Measurements from ENCODE around the gene TACC2.

The TACC2 gene

DNA sequence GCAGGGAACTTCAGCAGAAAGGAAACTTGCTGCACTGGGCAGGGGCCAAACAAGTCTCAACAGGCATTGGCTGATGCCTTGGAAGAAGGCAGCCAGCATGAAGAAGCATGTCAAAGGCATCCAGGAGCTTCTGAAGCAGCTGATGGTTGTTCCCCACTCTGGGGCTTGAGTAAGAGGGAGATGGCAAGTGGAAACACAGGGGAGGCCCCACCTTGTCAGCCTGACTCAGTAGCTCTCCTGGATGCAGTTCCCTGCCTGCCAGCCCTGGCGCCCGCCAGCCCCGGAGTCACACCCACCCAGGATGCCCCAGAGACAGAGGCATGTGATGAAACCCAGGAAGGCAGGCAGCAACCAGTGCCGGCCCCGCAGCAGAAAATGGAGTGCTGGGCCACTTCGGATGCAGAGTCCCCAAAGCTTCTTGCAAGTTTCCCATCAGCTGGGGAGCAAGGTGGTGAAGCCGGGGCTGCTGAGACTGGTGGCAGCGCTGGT lies 96.5 kb downstream of the TACC2 start:
- H3K9ac ChIP-seq (ENCODE audit: low read length), result no peak overlapping the region
- H3K27ac ChIP-seq (ENCODE audit: low read depth, low read length), result no peak overlapping the region
- H3K27me3 ChIP-seq (ENCODE audit: low read length), result no peaks in the 10 kb centered on the region
- H3F3A ChIP-seq (ENCODE audit: insufficient read depth), result no peaks in the 10 kb centered on the region
- no peaks in the 10 kb centered on the region for H3K79me2 ChIP-seq (ENCODE audit: insufficient read depth, low read length)
- H3K9me2 ChIP-seq (replicated peaks; ENCODE audit: insufficient read depth, low read length), result no peaks in the 10 kb centered on the region
- TF ChIP-seq EZH2phosphoT487 (conservative IDR thresholded peaks at IDR 0.05; ENCODE audit: low read length), result no peak
- TF ChIP-seq, protein P1, sequence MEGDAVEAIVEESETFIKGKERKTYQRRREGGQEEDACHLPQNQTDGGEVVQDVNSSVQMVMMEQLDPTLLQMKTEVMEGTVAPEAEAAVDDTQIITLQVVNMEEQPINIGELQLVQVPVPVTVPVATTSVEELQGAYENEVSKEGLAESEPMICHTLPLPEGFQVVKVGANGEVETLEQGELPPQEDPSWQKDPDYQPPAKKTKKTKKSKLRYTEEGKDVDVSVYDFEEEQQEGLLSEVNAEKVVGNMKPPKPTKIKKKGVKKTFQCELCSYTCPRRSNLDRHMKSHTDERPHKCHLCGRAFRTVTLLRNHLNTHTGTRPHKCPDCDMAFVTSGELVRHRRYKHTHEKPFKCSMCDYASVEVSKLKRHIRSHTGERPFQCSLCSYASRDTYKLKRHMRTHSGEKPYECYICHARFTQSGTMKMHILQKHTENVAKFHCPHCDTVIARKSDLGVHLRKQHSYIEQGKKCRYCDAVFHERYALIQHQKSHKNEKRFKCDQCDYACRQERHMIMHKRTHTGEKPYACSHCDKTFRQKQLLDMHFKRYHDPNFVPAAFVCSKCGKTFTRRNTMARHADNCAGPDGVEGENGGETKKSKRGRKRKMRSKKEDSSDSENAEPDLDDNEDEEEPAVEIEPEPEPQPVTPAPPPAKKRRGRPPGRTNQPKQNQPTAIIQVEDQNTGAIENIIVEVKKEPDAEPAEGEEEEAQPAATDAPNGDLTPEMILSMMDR (IDR thresholded peaks at IDR 0.05; ENCODE audit: insufficient read depth, low read length, poor library complexity, severe bottlenecking), result no peak
- H3K9me3 ChIP-seq (ENCODE audit: insufficient read depth, low read length), result no peaks in the 10 kb centered on the region
- H3K36me3 ChIP-seq (ENCODE audit: low read length), result no peaks in the 10 kb centered on the region
- no peak overlapping the region for H3K4me3 ChIP-seq (ENCODE audit: insufficient read depth, low read length, poor library complexity, severe bottlenecking)
- H3K4me2 ChIP-seq (ENCODE audit: low read depth, low read length, poor library complexity, severe bottlenecking), result no peak overlapping the region
- H2AFZ ChIP-seq (ENCODE audit: low read depth, low read length, severe bottlenecking), result no peak overlapping the region
- no peaks in the 10 kb centered on the region for H4K20me1 ChIP-seq (ENCODE audit: low read depth, low read length)

DNA sequence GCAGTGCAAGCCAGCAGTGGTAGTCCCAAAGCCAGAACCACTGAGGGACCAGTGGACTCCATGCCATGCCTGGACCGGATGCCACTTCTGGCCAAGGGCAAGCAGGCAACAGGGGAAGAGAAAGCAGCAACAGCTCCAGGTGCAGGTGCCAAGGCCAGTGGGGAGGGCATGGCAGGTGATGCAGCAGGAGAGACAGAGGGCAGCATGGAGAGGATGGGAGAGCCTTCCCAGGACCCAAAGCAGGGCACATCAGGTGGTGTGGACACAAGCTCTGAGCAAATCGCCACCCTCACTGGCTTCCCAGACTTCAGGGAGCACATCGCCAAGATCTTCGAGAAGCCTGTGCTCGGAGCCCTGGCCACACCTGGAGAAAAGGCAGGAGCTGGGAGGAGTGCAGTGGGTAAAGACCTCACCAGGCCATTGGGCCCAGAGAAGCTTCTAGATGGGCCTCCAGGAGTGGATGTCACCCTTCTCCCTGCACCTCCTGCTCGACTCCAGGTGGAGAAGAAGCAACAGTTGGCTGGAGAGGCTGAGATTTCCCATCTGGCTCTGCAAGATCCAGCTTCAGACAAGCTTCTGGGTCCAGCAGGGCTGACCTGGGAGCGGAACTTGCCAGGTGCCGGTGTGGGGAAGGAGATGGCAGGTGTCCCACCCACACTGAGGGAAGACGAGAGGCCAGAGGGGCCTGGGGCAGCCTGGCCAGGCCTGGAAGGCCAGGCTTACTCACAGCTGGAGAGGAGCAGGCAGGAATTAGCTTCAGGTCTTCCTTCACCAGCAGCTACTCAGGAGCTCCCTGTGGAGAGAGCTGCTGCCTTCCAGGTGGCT lies 97.7 kb downstream of the TACC2 start:
- no peak overlapping the region for H3K4me3 ChIP-seq (ENCODE audit: insufficient read depth, low read length, poor library complexity, severe bottlenecking)
- no peaks in the 10 kb centered on the region for H3K27me3 ChIP-seq (ENCODE audit: low read length)
- no peaks in the 10 kb centered on the region for H3K9me2 ChIP-seq (replicated peaks; ENCODE audit: insufficient read depth, low read length)
- no peaks in the 10 kb centered on the region for H4K20me1 ChIP-seq (ENCODE audit: low read depth, low read length)
- H3F3A ChIP-seq (ENCODE audit: insufficient read depth), result no peaks in the 10 kb centered on the region
- H2AFZ ChIP-seq (ENCODE audit: low read depth, low read length, severe bottlenecking), result no peak overlapping the region
- no peaks in the 10 kb centered on the region for H3K9me3 ChIP-seq (ENCODE audit: insufficient read depth, low read length)
- TF ChIP-seq, protein P1 (IDR thresholded peaks at IDR 0.05; ENCODE audit: insufficient read depth, low read length, poor library complexity, severe bottlenecking), result no peak
- no peak for TF ChIP-seq EZH2phosphoT487 (conservative IDR thresholded peaks at IDR 0.05; ENCODE audit: low read length)
- no peaks in the 10 kb centered on the region for H3K79me2 ChIP-seq (ENCODE audit: insufficient read depth, low read length)
- H3K4me2 ChIP-seq (ENCODE audit: low read depth, low read length, poor library complexity, severe bottlenecking), result no peak overlapping the region
- no peak overlapping the region for H3K9ac ChIP-seq (ENCODE audit: low read length)
- H3K27ac ChIP-seq (ENCODE audit: low read depth, low read length), result no peak overlapping the region
- H3K36me3 ChIP-seq (ENCODE audit: low read length), result no peaks in the 10 kb centered on the region

DNA sequence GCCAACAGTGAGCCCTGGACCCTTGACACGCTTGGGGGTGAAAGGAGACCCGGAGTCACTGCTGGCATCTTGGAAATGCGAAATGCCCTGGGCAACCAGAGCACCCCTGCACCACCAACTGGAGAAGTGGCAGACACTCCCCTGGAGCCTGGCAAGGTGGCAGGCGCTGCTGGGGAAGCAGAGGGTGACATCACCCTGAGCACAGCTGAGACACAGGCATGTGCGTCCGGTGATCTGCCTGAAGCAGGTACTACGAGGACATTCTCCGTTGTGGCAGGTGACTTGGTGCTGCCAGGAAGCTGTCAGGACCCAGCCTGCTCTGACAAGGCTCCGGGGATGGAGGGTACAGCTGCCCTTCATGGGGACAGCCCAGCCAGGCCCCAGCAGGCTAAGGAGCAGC lies 98.5 kb downstream of the TACC2 start:
- H3K79me2 ChIP-seq (ENCODE audit: insufficient read depth, low read length), result no peaks in the 10 kb centered on the region
- H3K36me3 ChIP-seq (ENCODE audit: low read length), result no peaks in the 10 kb centered on the region
- no peaks in the 10 kb centered on the region for H3F3A ChIP-seq (ENCODE audit: insufficient read depth)
- no peak overlapping the region for H3K9ac ChIP-seq (ENCODE audit: low read length)
- no peak overlapping the region for H3K4me3 ChIP-seq (ENCODE audit: insufficient read depth, low read length, poor library complexity, severe bottlenecking)
- no peak overlapping the region for H2AFZ ChIP-seq (ENCODE audit: low read depth, low read length, severe bottlenecking)
- H3K27ac ChIP-seq (ENCODE audit: low read depth, low read length), result no peak overlapping the region
- TF ChIP-seq, protein P1 (IDR thresholded peaks at IDR 0.05; ENCODE audit: insufficient read depth, low read length, poor library complexity, severe bottlenecking), result no peak
- no peak for TF ChIP-seq EZH2phosphoT487 (conservative IDR thresholded peaks at IDR 0.05; ENCODE audit: low read length)
- no peaks in the 10 kb centered on the region for H3K9me2 ChIP-seq (replicated peaks; ENCODE audit: insufficient read depth, low read length)
- H3K9me3 ChIP-seq (ENCODE audit: insufficient read depth, low read length), result no peaks in the 10 kb centered on the region
- H4K20me1 ChIP-seq (ENCODE audit: low read depth, low read length), result no peaks in the 10 kb centered on the region
- H3K4me2 ChIP-seq (ENCODE audit: low read depth, low read length, poor library complexity, severe bottlenecking), result no peak overlapping the region
- H3K27me3 ChIP-seq (ENCODE audit: low read length), result no peaks in the 10 kb centered on the region
